ENCODE results near the gene PAXIP1. TPM values are rescaled to one million over a fixed set of nuclear protein-coding genes. Genes with fewer than 3 reads are reported as not detected.
"Not testable (repeated sequence)": the region's sequence is repeated elsewhere in the genome, so short reads cannot be mapped to it uniquely, and the experiment has no call there.

PAXIP1 gene
- total and polyA plus RNA-seq, 7 experiments from 2014 or later = 1.1 to 29.7 (median 9.4) TPM

DNA sequence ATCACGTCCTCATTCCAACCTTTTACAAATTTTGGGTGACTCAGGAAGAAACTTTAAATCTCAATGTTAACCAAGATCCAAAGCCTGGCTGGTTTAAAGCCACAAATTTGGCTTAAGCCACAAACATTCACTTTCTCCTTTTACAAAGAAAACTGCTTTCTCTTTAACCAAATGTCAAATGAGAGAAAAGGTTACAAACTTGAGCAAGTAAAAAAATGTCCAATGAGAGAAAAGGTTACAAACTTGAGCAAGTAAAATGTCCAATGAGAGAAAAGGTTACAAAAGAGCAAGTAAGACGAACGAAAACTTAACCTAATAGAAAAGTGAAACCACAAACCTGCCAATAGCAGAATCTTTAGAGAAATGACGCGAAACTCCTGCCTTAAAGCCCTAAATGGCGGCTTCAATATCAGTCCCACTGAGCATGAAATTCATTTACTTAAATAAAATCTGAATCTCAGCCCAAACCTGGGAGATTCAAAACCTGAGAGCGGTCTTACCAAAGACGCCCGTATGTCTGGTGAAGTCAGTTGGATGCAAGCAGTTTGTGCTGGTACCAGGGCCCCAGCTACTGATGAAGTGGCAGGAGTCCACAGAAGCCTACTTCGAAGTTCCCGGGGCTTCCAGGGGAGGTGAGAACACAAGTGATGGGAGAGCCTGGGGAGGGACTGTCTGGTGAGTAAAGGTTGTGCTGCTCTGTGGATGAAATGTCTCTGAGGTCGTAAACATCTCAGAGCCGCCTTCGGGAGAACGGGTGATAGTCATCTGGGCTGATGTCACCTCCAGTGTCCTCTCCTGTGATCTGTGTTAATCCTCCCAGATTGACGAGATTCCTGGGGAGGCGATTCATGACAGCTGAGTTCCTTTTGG, 74.6 kb downstream of the PAXIP1 start:
- Histone ChIP-seq H3K27me3 (ENCODE audit: control insufficient read depth in 2 of 2, insufficient read depth in 2 of 2, low read length in 2 of 2) (no peaks in the 10 kb centered on the region), H3K4me1 (ENCODE audit: control insufficient read depth in 2 of 2, insufficient read depth in 2 of 2, low read length in 2 of 2) (peaks cover 13 to 17% of the 10 kb centered on the region in 2 donors), H3K9me3 (ENCODE audit: control insufficient read depth in 2 of 3, low read length in 3 of 3) (no peaks in the 10 kb centered on the region), H3K27ac (ENCODE audit: low read depth, low read length) (peak overlapping the region; percentile 90), H3K36me3 (ENCODE audit: control insufficient read depth in 2 of 3, insufficient read depth in 3 of 3, low read length in 3 of 3) (no peaks in the 10 kb centered on the region), H3K4me3 (ENCODE audit: low read length) (peak overlapping the region; percentile 81)
- peaks cover 14 to 40% (median 34%) of the 10 kb centered on the region in 7 donors for H3K4me1 Mint-ChIP-seq
- peaks cover 2 to 14% (median 8%) of the 10 kb centered on the region in 5 donors for H3K36me3 Mint-ChIP-seq
- DNase-seq (peak; percentile 24 to 96 (median 94)), ATAC-seq (peak; percentile 90)
- peaks cover 0 to 4% (median 2%) of the 10 kb centered on the region in 11 donors for H3K9me3 Mint-ChIP-seq
- H3K4me3 Mint-ChIP-seq = peak overlapping the region; percentile 92 to 100 (median 94)
- peak overlapping the region; percentile 95 to 99 (median 98) for H3K27ac Mint-ChIP-seq
- intact Hi-C loops (cut with micrococcal nuclease) = loop anchor here (1.0 to 5.0 kb wide), 13 partner anchors 14 to 836 kb away; partner anchors contain the start of genes HTR5A (in 2 of the 2), INSIG1 (in 2 of the 2) and PAXIP1 (in 2 of the 2)
- peaks cover 0 to 16% (median 0%) of the 10 kb centered on the region in 5 donors for H3K27me3 Mint-ChIP-seq
- POLR2A ChIA-PET = interaction anchor here (0.6 to 2.9 kb wide), 11 partner anchors 13 to 417 kb away, joined by 3 to 17 read pairs (median 4); partner anchors contain the start of genes INSIG1 and PAXIP1
- CTCF ChIA-PET = interaction anchor here (0.7 to 2.7 kb wide), 15 partner anchors 9 to 662 kb away, joined by 3 to 40 read pairs (median 4); no protein-coding TSS in a partner anchor

DNA sequence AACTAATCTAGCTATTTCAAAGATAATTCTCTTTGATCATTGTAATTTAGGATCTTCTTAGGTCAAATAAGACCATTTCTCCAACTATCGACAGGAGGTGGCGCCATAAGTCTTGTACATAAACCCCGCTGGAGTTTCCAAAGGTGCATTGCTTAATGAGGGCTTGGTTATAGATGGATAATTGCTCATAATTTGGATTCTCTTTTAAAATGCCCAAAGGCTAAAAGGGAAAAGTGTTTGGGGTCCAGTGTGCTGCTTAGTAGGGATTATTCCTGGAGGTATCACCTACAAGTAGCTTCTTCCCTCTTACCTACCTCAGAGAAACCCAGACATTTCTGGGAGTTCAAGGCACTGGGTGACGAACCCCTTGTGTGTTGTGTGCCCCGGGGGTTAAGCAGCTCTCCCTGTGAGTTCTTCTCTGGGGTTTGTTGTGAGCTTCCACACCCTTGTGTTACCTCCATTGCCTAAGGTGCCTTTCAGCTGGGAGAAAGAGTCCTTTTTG, 75.2 kb downstream of the PAXIP1 start:
- Histone ChIP-seq H3K4me1 (ENCODE audit: control insufficient read depth in 2 of 2, insufficient read depth in 2 of 2, low read length in 2 of 2) (peaks cover 13 to 17% of the 10 kb centered on the region in 2 donors), H3K36me3 (ENCODE audit: control insufficient read depth in 2 of 3, insufficient read depth in 3 of 3, low read length in 3 of 3) (no peaks in the 10 kb centered on the region), H3K4me3 (ENCODE audit: low read length) (peak overlapping the region; percentile 81), H3K27me3 (ENCODE audit: control insufficient read depth in 2 of 2, insufficient read depth in 2 of 2, low read length in 2 of 2) (no peaks in the 10 kb centered on the region), H3K9me3 (ENCODE audit: control insufficient read depth in 2 of 3, low read length in 3 of 3) (no peaks in the 10 kb centered on the region), H3K27ac (ENCODE audit: low read depth, low read length) (peak overlapping the region; percentile 90)
- Mint-ChIP-seq H3K4me1 (peaks cover 14 to 40% (median 34%) of the 10 kb centered on the region in 7 donors), H3K36me3 (peaks cover 0 to 7% (median 3%) of the 10 kb centered on the region in 5 donors), H3K9me3 (no peaks in the 10 kb centered on the region), H3K27ac (peak overlapping the region; percentile 95 to 99 (median 98)), H3K27me3 (peaks cover 0 to 17% (median 0%) of the 10 kb centered on the region in 5 donors), H3K4me3 (peak overlapping the region; percentile 92 to 100 (median 94))
- ATAC-seq (peak; percentile 76), DNase-seq (peak; percentile 19 to 82 (median 73))
- intact Hi-C loops (cut with micrococcal nuclease) = loop anchor here (1.0 to 5.0 kb wide), 17 partner anchors 14 to 841 kb away; partner anchors contain the start of genes HTR5A (in 2 of the 2), INSIG1 (in 2 of the 2) and PAXIP1 (in 2 of the 2)
- POLR2A ChIA-PET = interaction anchor here (0.6 to 2.9 kb wide), 10 partner anchors 13 to 417 kb away, joined by 3 to 17 read pairs (median 4); partner anchors contain the start of genes INSIG1 and PAXIP1
- CTCF ChIA-PET = interaction anchor here (0.6 to 2.7 kb wide), 23 partner anchors 8 to 663 kb away, joined by 3 to 40 read pairs (median 4); no protein-coding TSS in a partner anchor

GRCh38 chr7:154922472-154922871, 80.5 kb downstream of the PAXIP1 start:
- CTCF ChIA-PET = interaction anchor here (4.4 kb wide), 1 partner anchor 9 kb away, joined by 20 read pairs; no protein-coding TSS in a partner anchor
- H3K9me3 Mint-ChIP-seq; H3K36me3 ChIP-seq (ENCODE audit: control insufficient read depth in 2 of 3, insufficient read depth in 3 of 3, low read length in 3 of 3); H3K4me3 Mint-ChIP-seq; ATAC-seq; POLR2A ChIA-PET; H3K4me1 ChIP-seq (ENCODE audit: control insufficient read depth in 2 of 2, insufficient read depth in 2 of 2, low read length in 2 of 2); H3K27ac ChIP-seq (ENCODE audit: low read depth, low read length); H3K9me3 ChIP-seq (ENCODE audit: control insufficient read depth in 2 of 3, low read length in 3 of 3); H3K36me3 Mint-ChIP-seq; intact Hi-C loops (cut with micrococcal nuclease); DNase-seq; H3K27ac Mint-ChIP-seq; H3K27me3 ChIP-seq (ENCODE audit: control insufficient read depth in 2 of 2, insufficient read depth in 2 of 2, low read length in 2 of 2); H3K4me1 Mint-ChIP-seq; H3K4me3 ChIP-seq (ENCODE audit: low read length): not testable (repeated sequence)
- peaks cover 0 to 23% (median 0%) of the 10 kb centered on the region in 5 donors for H3K27me3 Mint-ChIP-seq

DNA sequence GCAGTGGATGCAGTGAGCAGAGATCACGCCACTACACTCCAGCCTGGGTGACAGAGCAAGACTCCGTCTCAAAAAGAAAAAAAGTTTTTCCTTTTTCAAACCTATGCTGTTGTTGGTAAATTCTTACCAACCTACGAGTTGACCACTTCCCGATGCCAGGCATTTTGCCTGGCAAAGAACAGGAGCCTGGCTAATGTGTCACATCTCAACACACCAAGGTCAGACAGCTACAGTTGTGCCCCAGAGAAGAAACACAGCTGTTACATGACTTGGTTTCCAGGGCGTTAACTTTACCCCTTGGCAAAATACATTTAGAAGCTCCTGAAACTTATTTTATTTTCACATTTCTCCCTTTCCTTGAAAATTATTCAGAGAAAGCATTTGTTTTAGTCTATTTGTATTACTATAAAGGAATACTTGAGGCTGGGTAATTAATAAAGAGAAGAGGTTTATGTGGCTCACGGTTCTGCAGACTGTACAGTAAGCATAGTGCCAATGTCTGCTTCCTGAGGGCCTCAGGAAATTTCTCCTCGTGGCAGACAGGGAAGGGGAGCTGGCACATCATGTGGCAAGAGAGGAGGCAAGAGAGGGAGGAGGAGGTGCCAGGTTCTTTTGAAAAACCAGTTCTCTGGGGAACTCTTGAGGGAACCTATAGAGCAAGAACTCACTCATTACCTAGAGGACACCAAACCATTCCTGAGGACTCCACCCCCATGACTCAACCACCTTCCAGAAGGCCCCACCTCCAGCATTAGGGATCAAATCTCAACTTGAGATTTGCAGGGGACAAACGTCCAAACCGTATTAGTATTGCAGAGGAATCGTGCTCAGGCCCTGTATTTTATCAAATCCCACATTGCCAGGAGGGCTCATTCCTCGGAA, 83.3 kb downstream of the PAXIP1 start:
- Mint-ChIP-seq H3K27me3 (peaks cover 0 to 9% (median 3%) of the 10 kb centered on the region in 5 donors), H3K9me3 (peaks cover 0 to 2% (median 0%) of the 10 kb centered on the region in 11 donors), H3K4me3 (no peak overlapping the region), H3K4me1 (peaks cover 0 to 3% (median 0%) of the 10 kb centered on the region in 7 donors), H3K27ac (no peak overlapping the region), H3K36me3 (no peaks in the 10 kb centered on the region)
- DNase-seq = no peak
- Histone ChIP-seq H3K9me3 (ENCODE audit: control insufficient read depth in 2 of 3, low read length in 3 of 3) (no peaks in the 10 kb centered on the region), H3K27me3 (ENCODE audit: control insufficient read depth in 2 of 2, insufficient read depth in 2 of 2, low read length in 2 of 2) (no peaks in the 10 kb centered on the region), H3K4me1 (ENCODE audit: control insufficient read depth in 2 of 2, insufficient read depth in 2 of 2, low read length in 2 of 2) (no peaks in the 10 kb centered on the region), H3K27ac (ENCODE audit: low read depth, low read length) (no peak overlapping the region), H3K36me3 (ENCODE audit: control insufficient read depth in 2 of 3, insufficient read depth in 3 of 3, low read length in 3 of 3) (no peaks in the 10 kb centered on the region), H3K4me3 (ENCODE audit: low read length) (no peak overlapping the region)
- intact Hi-C loops (cut with micrococcal nuclease) = no loop called here
- CTCF ChIA-PET = interaction anchor here (0.7 kb wide), 1 partner anchor 8 kb away, joined by 3 read pairs; no protein-coding TSS in a partner anchor
- no peak for ATAC-seq
- POLR2A ChIA-PET = no interaction called here

DNA sequence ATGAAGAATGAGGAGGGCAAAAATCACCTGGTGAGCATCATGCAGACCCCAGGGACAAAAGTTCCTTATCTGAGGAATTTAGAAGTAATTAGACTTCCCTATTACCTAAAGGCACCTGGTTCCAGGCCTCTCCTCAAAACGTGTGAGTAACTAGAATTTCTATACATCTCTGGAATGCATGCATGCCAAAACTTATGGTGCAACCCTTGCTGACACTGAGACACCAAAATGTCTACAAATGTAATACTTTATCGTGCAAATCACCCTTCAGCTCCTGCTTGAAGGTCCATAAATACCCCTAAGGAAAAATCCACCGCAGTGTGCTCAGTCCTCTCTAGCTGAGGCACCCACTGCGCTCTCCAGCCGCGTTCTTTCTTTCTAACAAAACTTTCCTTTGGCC, 84.2 kb downstream of the PAXIP1 start:
- ChIA-PET CTCF (interaction anchor here (0.5 to 1.4 kb wide), 3 partner anchors 8 to 90 kb away, joined by 3 to 4 read pairs (median 3); no protein-coding TSS in a partner anchor), POLR2A (no interaction called here)

More for the DNA sequence above, 84.2 kb downstream of the PAXIP1 start:
- intact Hi-C loops (cut with micrococcal nuclease) = no loop called here
- Mint-ChIP-seq H3K4me3 (no peak overlapping the region), H3K27me3 (peaks cover 3 to 13% (median 6%) of the 10 kb centered on the region in 5 donors), H3K36me3 (no peaks in the 10 kb centered on the region), H3K27ac (peak overlapping the region in 1 of 9 donors; percentile 30), H3K9me3 (peaks cover 0 to 2% (median 0%) of the 10 kb centered on the region in 11 donors), H3K4me1 (peaks cover 2 to 6% (median 3%) of the 10 kb centered on the region in 7 donors)
- ATAC-seq (no peak), DNase-seq (no peak)
- Histone ChIP-seq H3K4me3 (ENCODE audit: low read length) (no peak overlapping the region), H3K4me1 (ENCODE audit: control insufficient read depth in 2 of 2, insufficient read depth in 2 of 2, low read length in 2 of 2) (no peaks in the 10 kb centered on the region), H3K9me3 (ENCODE audit: control insufficient read depth in 2 of 3, low read length in 3 of 3) (no peaks in the 10 kb centered on the region), H3K27me3 (ENCODE audit: control insufficient read depth in 2 of 2, insufficient read depth in 2 of 2, low read length in 2 of 2) (no peaks in the 10 kb centered on the region), H3K27ac (ENCODE audit: low read depth, low read length) (no peak overlapping the region), H3K36me3 (ENCODE audit: control insufficient read depth in 2 of 3, insufficient read depth in 3 of 3, low read length in 3 of 3) (no peaks in the 10 kb centered on the region)
